ENCODE measurements around the gene ARFGAP2. TPM values are rescaled to one million over a fixed set of nuclear protein-coding genes. Genes with fewer than 3 reads are reported as not detected.

Gene ARFGAP2
- total RNA-seq, 1 experiment from 2014 or later: 73.5 TPM

DNA sequence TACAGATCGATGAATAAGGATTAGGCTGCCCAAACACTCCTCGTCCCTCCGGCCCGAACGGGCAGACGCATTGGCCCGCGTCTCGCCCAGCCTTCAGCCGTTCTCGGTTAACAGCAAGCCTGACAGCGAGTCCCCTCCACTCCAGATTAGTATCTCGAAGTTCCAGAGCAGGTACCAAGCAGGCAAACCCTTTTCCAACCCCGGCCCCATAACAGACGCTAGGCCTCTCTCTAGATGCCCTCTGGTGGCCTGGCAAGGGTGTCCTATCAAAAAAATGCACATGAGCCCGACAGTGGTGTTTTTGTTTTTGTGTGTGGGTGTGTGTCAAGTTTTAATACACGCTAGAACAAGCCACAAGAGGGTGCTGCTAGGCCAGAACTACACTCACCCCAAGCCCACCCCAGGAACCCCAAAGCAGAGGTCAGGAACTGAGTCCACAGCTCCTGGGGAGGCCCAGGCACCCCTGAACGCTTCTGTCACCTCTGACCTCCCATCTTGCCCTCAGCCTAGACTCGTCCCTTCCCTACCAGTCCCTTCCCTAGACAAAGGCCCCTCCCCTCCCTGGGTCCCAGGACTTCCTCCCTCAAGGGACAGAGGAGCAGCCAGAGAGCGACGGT lies 658 bp upstream of the ARFGAP2 start (continued):
- TF ChIP-seq, protein P1, sequence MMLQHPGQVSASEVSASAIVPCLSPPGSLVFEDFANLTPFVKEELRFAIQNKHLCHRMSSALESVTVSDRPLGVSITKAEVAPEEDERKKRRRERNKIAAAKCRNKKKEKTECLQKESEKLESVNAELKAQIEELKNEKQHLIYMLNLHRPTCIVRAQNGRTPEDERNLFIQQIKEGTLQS (IDR thresholded peaks at IDR 0.05): no peak
- TF ChIP-seq TCF7L2 (IDR thresholded peaks at IDR 0.05; ENCODE audit: borderline replicate concordance, extremely low read depth, insufficient read depth, insufficient read length): no peak

DNA sequence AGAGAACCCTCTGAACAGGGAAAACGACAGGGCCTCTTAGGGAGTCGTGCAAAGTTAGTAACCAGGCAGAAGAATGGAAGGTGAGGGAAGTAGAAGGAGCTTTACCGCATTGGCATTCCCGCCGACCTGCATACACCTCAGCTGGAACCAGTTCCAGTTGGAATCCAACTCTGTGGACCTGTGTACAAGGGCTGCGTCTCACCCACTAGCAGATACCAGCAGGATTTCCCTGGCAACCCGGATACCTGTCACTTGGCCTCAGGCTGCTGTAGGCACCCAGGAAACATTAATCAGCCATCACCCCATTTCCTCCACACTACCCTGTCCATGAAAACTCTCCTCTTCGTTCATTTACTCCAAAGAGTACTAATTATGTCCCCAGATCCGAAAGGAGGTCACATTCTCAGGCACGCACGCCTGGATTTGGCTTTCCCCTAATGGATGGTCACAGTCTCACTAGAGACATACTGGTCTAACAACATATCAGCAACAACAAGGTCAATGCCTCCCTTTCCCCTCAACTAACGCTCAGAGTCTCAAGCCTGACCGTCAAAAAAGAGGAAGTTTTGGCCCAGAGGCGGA lies 842 bp downstream of the ARFGAP2 start:
- ChIA-PET POLR2A (no interaction called here), CTCF (no interaction called here), RAD21 (ENCODE audit: low non-redundant PET in 1 of 2, low total read pairs in 2 of 2, uncharacterized antibody in 2 of 2, unreplicated experiment in 2 of 2) (no interaction called here)
- ATAC-seq (no peak), DNase-seq (ENCODE audit: low read depth, low spot score) (no peak)
- H3K9ac ChIP-seq (ENCODE audit: low read length): peak overlapping the region; percentile 99
- H3K4me2 ChIP-seq (ENCODE audit: low read length): peak overlapping the region; percentile 86
- peaks cover 14 to 36% of the 10 kb centered on the region in 2 experiments; a peak in 3 of 4 replicates for H3K36me3 ChIP-seq (ENCODE audit: control insufficient read depth in 1 of 2, insufficient read depth in 2 of 2, low read length in 2 of 2)
- H3K27me3 ChIP-seq (ENCODE audit: insufficient read depth, low read length): no peaks in the 10 kb centered on the region
- H3K4me3 ChIP-seq (replicated peaks in 1 of 2; ENCODE audit: low read depth in 1 of 2, low read length in 2 of 2): peak overlapping the region; percentile 97 to 99
- BruUV-seq (replicated peaks): no TSS peak
- no peaks in the 10 kb centered on the region for H4K20me1 ChIP-seq (ENCODE audit: insufficient read depth)
- no peak overlapping the region for H2AFZ ChIP-seq (ENCODE audit: low read depth, low read length, poor library complexity, severe bottlenecking)
- peaks cover 57% of the 10 kb centered on the region for H3K79me2 ChIP-seq (ENCODE audit: insufficient read depth, low read length)
- H3K9me2 ChIP-seq (ENCODE audit: insufficient read depth): no peaks in the 10 kb centered on the region
- TF ChIP-seq CBX3 (IDR thresholded peaks at IDR 0.05; ENCODE audit: low read depth) (no peak), TCF7L2 (IDR thresholded peaks at IDR 0.05; ENCODE audit: borderline replicate concordance, extremely low read depth, insufficient read depth, insufficient read length) (no peak), ZFX (IDR thresholded peaks at IDR 0.05) (no peak), EGR1 (IDR thresholded peaks at IDR 0.05; ENCODE audit: low read depth) (no peak), ZNF274 (IDR thresholded peaks at IDR 0.05; ENCODE audit: low read depth, low read length) (no peak), FOSL1 (IDR thresholded peaks at IDR 0.05; ENCODE audit: low read depth) (no peak), RAD21 (IDR thresholded peaks at IDR 0.05; ENCODE audit: low read depth) (no peak)
- no peaks in the 10 kb centered on the region for H3K9me3 ChIP-seq (ENCODE audit: control insufficient read depth in 1 of 2, insufficient read depth in 1 of 2, low read depth in 1 of 2, low read length in 2 of 2)
- peak overlapping the region; percentile 78 for H3K27ac ChIP-seq (ENCODE audit: low read depth, low read length)
- H3K4me1 ChIP-seq (ENCODE audit: control insufficient read depth in 1 of 2, insufficient read depth in 2 of 2, low read length in 2 of 2): peaks cover 11 to 24% of the 10 kb centered on the region in 2 experiments; a peak in 3 of 4 replicates
- intact Hi-C loops (cut with micrococcal nuclease): loop anchor here (2.0 to 5.0 kb wide), 3 partner anchors 41 to 83 kb away; partner anchors contain the start of gene ACP2
